Testis (tissue), 3 donors: ENCODE data around the gene INMT. TPM values are rescaled to one million over a fixed set of nuclear protein-coding genes. Genes with fewer than 3 reads are reported as not detected.

Experiments
- DNase-seq: peaks from one replicate; pipeline ENCODE4 v3.0.0-alpha.2; 2019
- H3K27ac ChIP-seq, 2 donors: fragments of 200-600 bp; sonication (generic); one replicate each; pipeline ENCODE4 v1.5.1; 2019
- H3K27me3 ChIP-seq: fragments of 200-600 bp; sonication (generic); one replicate; pipeline ENCODE4 v1.5.1; 2019
- H3K36me3 ChIP-seq: fragments of 200-600 bp; sonication (generic); one replicate; pipeline ENCODE4 v1.5.1; 2017; ENCODE audit warnings: low read depth; ENCODE audit errors: missing control alignments
- H3K4me1 ChIP-seq: fragments of 200-600 bp; sonication (generic); one replicate; pipeline ENCODE4 v1.5.1; 2019
- H3K4me3 ChIP-seq, 2 donors: fragments of 200-600 bp; sonication (generic); one replicate each; pipeline ENCODE4 v1.5.1; 2017 to 2019
- H3K9me3 ChIP-seq: fragments of 200-600 bp; sonication (generic); one replicate; pipeline ENCODE4 v1.5.1; 2017
- POLR2A ChIP-seq: fragments of 450-650 bp; IDR thresholded peaks from one replicate; pipeline ENCODE4 v1.6.1; 2017; ENCODE audit warnings: antibody characterized with exemption, mild to moderate bottlenecking, moderate library complexity
- WGBS, 2 donors: methylation state at CpG; one replicate each; pipeline ENCODE4 v1.1.5; 2018; 5-methylcytosine and 5-hydroxymethylcytosine counted together
- intact Hi-C: fragments of 100-400 bp; cut with DNase I; formaldehyde crosslinking; loops from one replicate; pipeline ENCODE4 v1.15.1; 2023; ENCODE audit warnings: low total_unique reads
- polyA plus RNA-seq: library from polyadenylated mRNA; stranded (reverse); fragments of 350-450 nt; fragmentation: Illumina TruSeq; extraction: RNeasy Lipid Tissue Mini Kit (QIAGEN cat#74804); gene quantifications from one replicate; pipeline ENCODE4 v1.2.3, GENCODE V29; 2014; ENCODE audit warnings: low read depth, low replicate concordance; ENCODE audit not compliant: insufficient read depth
- total RNA-seq, 2 donors: library from RNA; depleted of rRNA; stranded (reverse); fragments of >200 nt; gene quantifications; one replicate each; pipeline ENCODE4 v1.2.3, GENCODE V29; 2016
- TF ChIP-seq, protein P1 (sequence below), 3 experiments: fragments of 450-650 bp in 2 of 3; fragments of 200-600 bp in 1 of 3; sonication (generic) in 1 of 3; IDR thresholded peaks; one replicate each; pipeline ENCODE4 v1.5.1; 2016 to 2019; ENCODE audit warnings: antibody characterized with exemption in 3 of 3, mild to moderate bottlenecking in 2 of 3, moderate library complexity in 1 of 3

INMT gene
- total and polyA plus RNA-seq, 3 donors from 2014 or later, result 31.8 to 68.4 (median 41.2) TPM

- intact Hi-C loops, result loop anchor here (10.0 kb wide), 1 partner anchor 172 kb away; no protein-coding TSS in a partner anchor
Measured at GRCh38 chr7:30802812-30803211, 50.9 kb downstream of the INMT start.

GRCh38 chr7:30804078-30804661, 52.2 kb downstream of the INMT start:
- Histone ChIP-seq H3K36me3 (no peaks in the 10 kb centered on the region), H3K27me3 (no peaks in the 10 kb centered on the region), H3K4me1 (peaks cover 10% of the 10 kb centered on the region), H3K27ac (no peak overlapping the region), H3K4me3 (no peak overlapping the region), H3K9me3 (no peaks in the 10 kb centered on the region)
- WGBS, 2 donors, result 80 to 84% methylated on average over 3 of the region's 3 CpGs
- no peak for DNase-seq
- TF ChIP-seq POLR2A, result no peak
- TF ChIP-seq, protein P1, sequence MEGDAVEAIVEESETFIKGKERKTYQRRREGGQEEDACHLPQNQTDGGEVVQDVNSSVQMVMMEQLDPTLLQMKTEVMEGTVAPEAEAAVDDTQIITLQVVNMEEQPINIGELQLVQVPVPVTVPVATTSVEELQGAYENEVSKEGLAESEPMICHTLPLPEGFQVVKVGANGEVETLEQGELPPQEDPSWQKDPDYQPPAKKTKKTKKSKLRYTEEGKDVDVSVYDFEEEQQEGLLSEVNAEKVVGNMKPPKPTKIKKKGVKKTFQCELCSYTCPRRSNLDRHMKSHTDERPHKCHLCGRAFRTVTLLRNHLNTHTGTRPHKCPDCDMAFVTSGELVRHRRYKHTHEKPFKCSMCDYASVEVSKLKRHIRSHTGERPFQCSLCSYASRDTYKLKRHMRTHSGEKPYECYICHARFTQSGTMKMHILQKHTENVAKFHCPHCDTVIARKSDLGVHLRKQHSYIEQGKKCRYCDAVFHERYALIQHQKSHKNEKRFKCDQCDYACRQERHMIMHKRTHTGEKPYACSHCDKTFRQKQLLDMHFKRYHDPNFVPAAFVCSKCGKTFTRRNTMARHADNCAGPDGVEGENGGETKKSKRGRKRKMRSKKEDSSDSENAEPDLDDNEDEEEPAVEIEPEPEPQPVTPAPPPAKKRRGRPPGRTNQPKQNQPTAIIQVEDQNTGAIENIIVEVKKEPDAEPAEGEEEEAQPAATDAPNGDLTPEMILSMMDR (IDR thresholded peaks at IDR 0.05), result no peak
- intact Hi-C loops, result loop anchor here (10.0 kb wide), 1 partner anchor 171 kb away; no protein-coding TSS in a partner anchor

More at GRCh38 chr7:30802812-30803211, 50.9 kb downstream of the INMT start:
- no peak for DNase-seq
- Histone ChIP-seq H3K4me1 (peaks cover 10% of the 10 kb centered on the region), H3K9me3 (no peaks in the 10 kb centered on the region), H3K27me3 (no peaks in the 10 kb centered on the region), H3K27ac (no peak overlapping the region), H3K4me3 (no peak overlapping the region), H3K36me3 (no peaks in the 10 kb centered on the region)
- TF ChIP-seq, protein P1 (IDR thresholded peaks at IDR 0.05), result no peak
- no peak for TF ChIP-seq POLR2A
- 93 to 97% methylated on average over 4 of the region's 4 CpGs for WGBS, 2 donors

GRCh38 chr7:30805081-30805691, 53.3 kb downstream of the INMT start:
- TF ChIP-seq POLR2A, result no peak
- TF ChIP-seq, protein P1 (IDR thresholded peaks at IDR 0.05), result no peak
- DNase-seq, result no peak
- no peaks in the 10 kb centered on the region for H3K27me3 ChIP-seq
- H3K27ac ChIP-seq, result no peak overlapping the region
- H3K9me3 ChIP-seq, result no peaks in the 10 kb centered on the region
- H3K4me3 ChIP-seq, result no peak overlapping the region
- H3K36me3 ChIP-seq, result no peaks in the 10 kb centered on the region
- H3K4me1 ChIP-seq, result peaks cover 10% of the 10 kb centered on the region
- intact Hi-C loops, result loop anchor here (10.0 kb wide), 1 partner anchor 170 kb away; no protein-coding TSS in a partner anchor
- 73 to 88% methylated on average over 9 of the region's 9 CpGs for WGBS, 2 donors

DNA sequence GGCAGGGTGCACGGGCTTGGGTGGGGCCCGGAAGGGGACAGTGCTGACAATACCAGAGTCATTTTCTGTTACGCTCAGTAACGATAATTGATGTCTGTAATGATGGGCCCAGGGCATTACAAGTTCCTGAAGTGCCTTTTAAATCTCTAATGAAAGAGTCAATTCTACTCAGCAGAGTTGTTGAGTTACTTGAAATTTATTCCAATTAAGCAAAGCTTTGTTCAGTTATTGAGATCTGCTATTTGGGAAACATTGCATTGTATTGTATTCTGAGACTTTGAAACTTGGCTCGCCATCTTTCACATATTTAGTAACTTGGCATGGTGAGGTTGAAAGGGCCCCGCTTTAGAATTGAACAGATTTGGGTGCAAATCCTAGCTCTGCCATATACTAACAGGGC, 54.0 kb downstream of the INMT start:
- Histone ChIP-seq H3K9me3 (no peaks in the 10 kb centered on the region), H3K27ac (no peak overlapping the region), H3K4me1 (peaks cover 10% of the 10 kb centered on the region), H3K4me3 (no peak overlapping the region), H3K36me3 (no peaks in the 10 kb centered on the region), H3K27me3 (no peaks in the 10 kb centered on the region)
- TF ChIP-seq POLR2A, result no peak
- TF ChIP-seq, protein P1 (IDR thresholded peaks at IDR 0.05), result no peak
- intact Hi-C loops, result loop anchor here (10.0 kb wide), 1 partner anchor 169 kb away; no protein-coding TSS in a partner anchor
- no peak for DNase-seq
- 90 to 94% methylated on average over 6 of the region's 6 CpGs for WGBS, 2 donors

Other genes starting within 250 kb of the INMT start
- 10 to 100 TPM; 14.7 to 17.8 TPM for gene GGCT, start 247.3 kb upstream of the INMT start, total RNA-seq
- 21.8 TPM for gene GGCT, start 247.3 kb upstream of the INMT start, polyA plus RNA-seq
- 100 to 1,000 TPM; 110 to 115 TPM for gene GARS1, start 157.3 kb upstream of the INMT start, total RNA-seq
- 104 TPM for gene GARS1, start 157.3 kb upstream of the INMT start, polyA plus RNA-seq
- 1 to 10 TPM in 1 of 2 donors, under 1 TPM in 1; 0.50 to 1.2 TPM for gene CRHR2, start 69.7 kb upstream of the INMT start, total RNA-seq
- 1.3 TPM for gene CRHR2, start 69.7 kb upstream of the INMT start, polyA plus RNA-seq
- gene MINDY4, start 19.3 kb downstream of the INMT start, total RNA-seq, result 10 to 100 TPM; 47.6 to 51.7 TPM
- 25.3 TPM for gene MINDY4, start 19.3 kb downstream of the INMT start, polyA plus RNA-seq
- 10 to 100 TPM; 15.2 to 28.1 TPM for gene AQP1, start 159.7 kb downstream of the INMT start, total RNA-seq
- gene AQP1, start 159.7 kb downstream of the INMT start, polyA plus RNA-seq, result 55.8 TPM
- 1 to 10 TPM; 1.4 to 3.6 TPM for gene GHRHR, start 211.8 kb downstream of the INMT start, total RNA-seq
- 2.1 TPM for gene GHRHR, start 211.8 kb downstream of the INMT start, polyA plus RNA-seq